ENCODE results near the gene SFMBT1. TPM values are rescaled to one million over a fixed set of nuclear protein-coding genes. Genes with fewer than 3 reads are reported as not detected.

SFMBT1 gene
- total RNA-seq, 4 donors from 2014 or later, result 17.2 to 35.3 (median 31.1) TPM

DNA sequence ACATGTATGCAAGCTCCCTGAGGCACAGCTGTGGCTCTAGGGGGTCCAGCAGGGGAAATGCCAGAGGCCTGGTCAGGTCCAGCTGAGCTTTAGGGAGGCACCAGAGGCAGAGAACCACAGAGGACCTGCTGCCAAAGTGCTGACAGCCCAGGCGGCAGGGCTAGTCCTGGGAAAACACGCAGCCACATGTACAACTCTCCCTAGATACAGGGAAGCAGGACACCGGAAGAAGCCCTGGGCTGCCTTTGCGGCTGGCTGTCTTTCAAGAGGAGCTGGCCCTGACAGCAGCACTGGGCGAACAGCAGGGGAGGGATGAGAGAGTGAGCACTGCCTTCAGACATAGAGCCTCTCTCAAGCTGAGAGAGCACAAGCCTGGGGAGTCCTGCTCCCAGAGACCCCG is 43.6 kb upstream of the SFMBT1 start:
- H3K36me3 ChIP-seq, result peaks cover 12 to 17% of the 10 kb centered on the region in 2 donors
- no peak overlapping the region for H3K27ac ChIP-seq
- no peak overlapping the region for H3K4me3 ChIP-seq (replicated peaks in 1 of 3)
- TF ChIP-seq POLR2A (IDR thresholded peaks at IDR 0.05) (no peak), CTCF (IDR thresholded peaks at IDR 0.05) (no peak)
- 71 to 81% methylated on average over 4 of the region's 6 CpGs for WGBS, 2 donors
- no peaks in the 10 kb centered on the region for H3K9me3 ChIP-seq
- no peaks in the 10 kb centered on the region for H3K27me3 ChIP-seq
- no peak for DNase-seq
- H3K4me1 ChIP-seq, result no peaks in the 10 kb centered on the region
- intact Hi-C loops (cut with DNase I), result no loop called here

DNA sequence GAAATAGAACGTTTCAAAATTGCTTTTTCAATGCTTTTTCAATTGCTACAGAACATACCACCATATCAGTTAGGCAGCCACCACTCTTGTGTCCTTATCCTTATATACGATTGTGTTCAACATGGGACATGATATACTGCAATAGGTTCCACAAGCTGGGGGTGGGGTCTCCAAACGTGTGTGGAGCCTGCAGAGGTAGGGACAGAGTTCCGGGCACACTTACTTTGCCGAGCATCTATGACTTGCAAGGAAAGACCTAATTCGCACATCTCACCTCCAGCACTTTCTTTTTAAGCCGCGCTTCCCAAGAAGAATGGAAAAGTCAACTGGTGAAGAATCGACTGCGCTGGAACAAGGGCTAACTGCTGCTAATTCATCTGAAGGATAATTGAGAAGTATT is 39.6 kb upstream of the SFMBT1 start:
- no peak overlapping the region for H3K4me3 ChIP-seq (replicated peaks in 1 of 3)
- peaks cover 0 to 7% of the 10 kb centered on the region in 2 donors for H3K36me3 ChIP-seq
- no peaks in the 10 kb centered on the region for H3K27me3 ChIP-seq
- WGBS, 2 donors, result 81 to 87% methylated on average over 10 of the region's 10 CpGs
- TF ChIP-seq CTCF (IDR thresholded peaks at IDR 0.05) (no peak), POLR2A (IDR thresholded peaks at IDR 0.05) (no peak)
- H3K4me1 ChIP-seq, result no peaks in the 10 kb centered on the region
- H3K9me3 ChIP-seq, result no peaks in the 10 kb centered on the region
- no peak for DNase-seq
- intact Hi-C loops (cut with DNase I), result no loop called here
- no peak overlapping the region for H3K27ac ChIP-seq

- DNase-seq, result no peak
- H3K36me3 ChIP-seq, result no peaks in the 10 kb centered on the region
Measured at GRCh38 chr3:53084310-53085001, 38.6 kb upstream of the SFMBT1 start.

DNA sequence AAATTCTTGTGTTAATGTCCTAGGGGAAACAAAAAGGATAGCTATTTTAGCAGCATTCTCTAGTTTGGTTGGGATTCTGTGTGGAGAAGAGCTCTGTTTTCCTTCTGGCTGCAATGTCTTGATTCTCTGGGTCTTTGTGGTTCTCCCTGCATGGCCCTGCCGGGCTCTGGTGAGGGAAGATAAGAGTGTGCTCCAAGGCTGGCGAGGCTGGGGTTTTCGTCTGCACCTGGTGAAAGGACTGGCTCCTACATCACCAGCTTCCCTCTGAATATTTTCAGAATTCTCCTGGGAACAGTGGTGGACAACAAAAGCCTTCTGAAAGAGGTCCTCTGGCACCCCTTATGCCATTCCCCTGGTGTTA is 38.1 kb upstream of the SFMBT1 start:
- Histone ChIP-seq H3K36me3 (no peaks in the 10 kb centered on the region), H3K27me3 (no peaks in the 10 kb centered on the region), H3K4me3 (replicated peaks in 1 of 3) (no peak overlapping the region), H3K4me1 (no peaks in the 10 kb centered on the region), H3K9me3 (no peaks in the 10 kb centered on the region), H3K27ac (no peak overlapping the region)
- 79 to 85% methylated on average over 3 of the region's 3 CpGs for WGBS, 2 donors
- no peak for TF ChIP-seq POLR2A (IDR thresholded peaks at IDR 0.05)
- TF ChIP-seq CTCF (IDR thresholded peaks at IDR 0.05), result no peak
- intact Hi-C loops (cut with DNase I), result no loop called here
- DNase-seq, result no peak

More at GRCh38 chr3:53084310-53085001, 38.6 kb upstream of the SFMBT1 start:
- H3K4me1 ChIP-seq, result no peaks in the 10 kb centered on the region
- intact Hi-C loops (cut with DNase I), result no loop called here
- no peaks in the 10 kb centered on the region for H3K27me3 ChIP-seq
- no peak overlapping the region for H3K27ac ChIP-seq
- TF ChIP-seq POLR2A (IDR thresholded peaks at IDR 0.05) (no peak), CTCF (IDR thresholded peaks at IDR 0.05) (no peak)
- 81 to 84% methylated on average over 12 of the region's 12 CpGs for WGBS, 2 donors
- H3K4me3 ChIP-seq (replicated peaks in 1 of 3), result no peak overlapping the region
- H3K9me3 ChIP-seq, result no peaks in the 10 kb centered on the region

GRCh38 chr3:53083521-53083920 is 37.6 kb upstream of the SFMBT1 start:
- WGBS, 2 donors, result 69 to 71% methylated on average over 8 of the region's 8 CpGs
- Histone ChIP-seq H3K4me1 (no peaks in the 10 kb centered on the region), H3K27me3 (no peaks in the 10 kb centered on the region), H3K4me3 (replicated peaks in 1 of 3) (no peak overlapping the region), H3K9me3 (no peaks in the 10 kb centered on the region), H3K27ac (no peak overlapping the region), H3K36me3 (no peaks in the 10 kb centered on the region)
- TF ChIP-seq POLR2A (IDR thresholded peaks at IDR 0.05) (no peak), CTCF (IDR thresholded peaks at IDR 0.05) (no peak)
- DNase-seq, result no peak
- intact Hi-C loops (cut with DNase I), result no loop called here
